ENCODE data around the gene DOK6. TPM values are rescaled to one million over a fixed set of nuclear protein-coding genes. Genes with fewer than 3 reads are reported as not detected.

The DOK6 gene
- total RNA-seq, 4 donors from 2014 or later = 0.20 to 0.37 (median 0.30) TPM

DNA sequence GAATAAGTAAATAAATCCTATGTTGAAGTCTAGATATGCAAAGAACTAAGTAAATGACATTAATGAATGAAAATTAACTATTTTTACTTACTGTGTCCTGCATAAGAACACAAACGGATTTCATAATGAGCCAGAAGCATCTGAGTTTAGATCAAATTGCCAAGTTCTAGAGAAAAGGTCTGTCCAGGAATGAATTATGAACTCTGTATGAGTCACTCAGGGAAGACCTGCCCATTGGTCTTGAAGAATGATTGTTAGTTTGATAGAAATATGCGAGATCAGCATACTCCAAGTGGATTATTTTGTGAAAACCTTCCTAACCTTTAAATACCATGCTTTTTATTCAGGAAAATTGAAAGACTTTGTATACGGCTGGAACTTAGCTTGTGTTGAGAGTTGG lies 189.5 kb downstream of the DOK6 start:
- H3K27ac ChIP-seq = no peak overlapping the region
- TF ChIP-seq POLR2A (IDR thresholded peaks at IDR 0.05) (no peak), POLR2AphosphoS5 (IDR thresholded peaks at IDR 0.05) (no peak), EP300 (IDR thresholded peaks at IDR 0.05; ENCODE audit: low read depth) (no peak)
- TF ChIP-seq, protein P1, sequence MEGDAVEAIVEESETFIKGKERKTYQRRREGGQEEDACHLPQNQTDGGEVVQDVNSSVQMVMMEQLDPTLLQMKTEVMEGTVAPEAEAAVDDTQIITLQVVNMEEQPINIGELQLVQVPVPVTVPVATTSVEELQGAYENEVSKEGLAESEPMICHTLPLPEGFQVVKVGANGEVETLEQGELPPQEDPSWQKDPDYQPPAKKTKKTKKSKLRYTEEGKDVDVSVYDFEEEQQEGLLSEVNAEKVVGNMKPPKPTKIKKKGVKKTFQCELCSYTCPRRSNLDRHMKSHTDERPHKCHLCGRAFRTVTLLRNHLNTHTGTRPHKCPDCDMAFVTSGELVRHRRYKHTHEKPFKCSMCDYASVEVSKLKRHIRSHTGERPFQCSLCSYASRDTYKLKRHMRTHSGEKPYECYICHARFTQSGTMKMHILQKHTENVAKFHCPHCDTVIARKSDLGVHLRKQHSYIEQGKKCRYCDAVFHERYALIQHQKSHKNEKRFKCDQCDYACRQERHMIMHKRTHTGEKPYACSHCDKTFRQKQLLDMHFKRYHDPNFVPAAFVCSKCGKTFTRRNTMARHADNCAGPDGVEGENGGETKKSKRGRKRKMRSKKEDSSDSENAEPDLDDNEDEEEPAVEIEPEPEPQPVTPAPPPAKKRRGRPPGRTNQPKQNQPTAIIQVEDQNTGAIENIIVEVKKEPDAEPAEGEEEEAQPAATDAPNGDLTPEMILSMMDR (IDR thresholded peaks at IDR 0.05) = no peak
- no peak overlapping the region for H3K4me3 ChIP-seq
- in situ Hi-C loops (cut with MboI; ENCODE audit: low pct_ligation_motif_present in 1 of 4, low pct_unique_long_range_greater_than_20kb in 1 of 4, low sequenced_read_pairs in 3 of 4) (no loop called here), intact Hi-C loops (cut with DNase I; ENCODE audit: low total_unique reads) (no loop called here)
- H3K27me3 ChIP-seq = no peaks in the 10 kb centered on the region
- DNase-seq = no peak
- no peaks in the 10 kb centered on the region for H3K9me3 ChIP-seq
- no peaks in the 10 kb centered on the region for H3K4me1 ChIP-seq
- WGBS, 2 donors (ENCODE audit: low coverage in 1 of 2) = 76 to 88% methylated on average over 2 to 3 of the region's 3 CpGs
- H3K36me3 ChIP-seq = no peaks in the 10 kb centered on the region

DNA sequence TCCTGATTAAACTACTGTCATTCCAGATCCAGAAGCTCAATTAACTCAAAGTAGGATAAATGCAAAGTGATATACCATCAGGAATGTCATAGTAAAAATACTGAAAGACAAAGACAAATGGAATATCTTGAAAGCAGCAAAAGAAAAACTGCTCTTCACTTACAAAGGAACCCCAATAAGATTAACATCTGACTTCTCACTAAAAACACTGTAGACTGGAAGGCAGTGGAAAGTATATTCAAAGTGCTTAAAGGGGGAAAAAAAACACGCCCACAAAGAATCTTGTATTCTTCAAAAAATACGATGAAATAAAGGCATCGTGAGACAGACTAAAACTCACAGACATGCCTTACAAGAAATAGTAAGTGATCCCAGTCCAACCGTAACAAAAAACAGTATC lies 195.7 kb downstream of the DOK6 start:
- Histone ChIP-seq H3K4me3 (no peak overlapping the region), H3K36me3 (no peaks in the 10 kb centered on the region), H3K27ac (no peak overlapping the region), H3K27me3 (no peaks in the 10 kb centered on the region), H3K4me1 (no peaks in the 10 kb centered on the region), H3K9me3 (peaks cover 0 to 5% of the 10 kb centered on the region in 2 donors)
- no peak for DNase-seq
- intact Hi-C loops (cut with DNase I; ENCODE audit: low total_unique reads) (no loop called here), in situ Hi-C loops (cut with MboI; ENCODE audit: low pct_ligation_motif_present in 1 of 4, low pct_unique_long_range_greater_than_20kb in 1 of 4, low sequenced_read_pairs in 3 of 4) (no loop called here)
- WGBS, 2 donors (ENCODE audit: low coverage in 1 of 2) = 90 to 94% methylated on average over 4 of the region's 4 CpGs
- no peak for TF ChIP-seq POLR2A (IDR thresholded peaks at IDR 0.05)
- no peak for TF ChIP-seq EP300 (IDR thresholded peaks at IDR 0.05; ENCODE audit: low read depth)
- no peak for TF ChIP-seq POLR2AphosphoS5 (IDR thresholded peaks at IDR 0.05)
- TF ChIP-seq, protein P1 (IDR thresholded peaks at IDR 0.05) = no peak

- H3K27me3 ChIP-seq = no peaks in the 10 kb centered on the region
- no peak overlapping the region for H3K4me3 ChIP-seq
- no peak for DNase-seq
- H3K27ac ChIP-seq = no peak overlapping the region
- WGBS, 2 donors (ENCODE audit: low coverage in 1 of 2) = 90% methylated on average over 5 of the region's 5 CpGs; no CpG with 5 or more reads in 1 of the 2 donors
- intact Hi-C loops (cut with DNase I; ENCODE audit: low total_unique reads) (no loop called here), in situ Hi-C loops (cut with MboI; ENCODE audit: low pct_ligation_motif_present in 1 of 4, low pct_unique_long_range_greater_than_20kb in 1 of 4, low sequenced_read_pairs in 3 of 4) (no loop called here)
- no peaks in the 10 kb centered on the region for H3K4me1 ChIP-seq
- H3K36me3 ChIP-seq = no peaks in the 10 kb centered on the region
- TF ChIP-seq EP300 (IDR thresholded peaks at IDR 0.05; ENCODE audit: low read depth) = no peak
- TF ChIP-seq POLR2A (IDR thresholded peaks at IDR 0.05) = no peak
- TF ChIP-seq POLR2AphosphoS5 (IDR thresholded peaks at IDR 0.05) = no peak
- TF ChIP-seq, protein P1 (IDR thresholded peaks at IDR 0.05) = no peak
- peaks cover 0 to 5% of the 10 kb centered on the region in 2 donors for H3K9me3 ChIP-seq
Measured at GRCh38 chr18:69597561-69597960, 196.9 kb downstream of the DOK6 start.

- Histone ChIP-seq H3K27ac (no peak overlapping the region), H3K36me3 (no peaks in the 10 kb centered on the region), H3K9me3 (peaks cover 0 to 5% of the 10 kb centered on the region in 2 donors), H3K27me3 (no peaks in the 10 kb centered on the region), H3K4me3 (no peak overlapping the region), H3K4me1 (no peaks in the 10 kb centered on the region)
- in situ Hi-C loops (cut with MboI; ENCODE audit: low pct_ligation_motif_present in 1 of 4, low pct_unique_long_range_greater_than_20kb in 1 of 4, low sequenced_read_pairs in 3 of 4) (no loop called here), intact Hi-C loops (cut with DNase I; ENCODE audit: low total_unique reads) (no loop called here)
- DNase-seq = no peak
- no peak for TF ChIP-seq POLR2A (IDR thresholded peaks at IDR 0.05)
- no peak for TF ChIP-seq EP300 (IDR thresholded peaks at IDR 0.05; ENCODE audit: low read depth)
- TF ChIP-seq, protein P1 (IDR thresholded peaks at IDR 0.05) = no peak
- 80 to 84% methylated on average over 1 to 8 of the region's 8 CpGs for WGBS, 2 donors (ENCODE audit: low coverage in 1 of 2)
Measured at GRCh38 chr18:69599377-69599776, 198.7 kb downstream of the DOK6 start.

Measured in transverse colon (tissue), 4 donors.